ACC112 (cell line): Measurements from ENCODE around the gene PRICKLE3.
"Not testable (repeated sequence)": the region's sequence is repeated elsewhere in the genome, so short reads cannot be mapped to it uniquely, and the experiment has no call there.

Experiments
- H2AFZ ChIP-seq: fragments of 200-600 bp; sonication (generic); one replicate; pipeline ENCODE4 v1.6.0; 2017; ENCODE audit warnings: antibody characterized with exemption, low read length; ENCODE audit not compliant: unreplicated experiment
- H3K27ac ChIP-seq: fragments of 200-600 bp; sonication (generic); 2 replicates; pipeline ENCODE4 v1.5.1; 2014; ENCODE audit warnings: low read depth, mild to moderate bottlenecking, antibody characterized with exemption, low read length, moderate library complexity
- H3K27me3 ChIP-seq: fragments of 200-600 bp; sonication (generic); 2 replicates; pipeline ENCODE4 v1.6.1; 2014; ENCODE audit warnings: mild to moderate bottlenecking, antibody characterized with exemption, low read length, moderate library complexity, mixed read lengths; ENCODE audit not compliant: insufficient read depth
- H3K36me3 ChIP-seq: fragments of 200-600 bp; sonication (generic); 2 replicates; pipeline ENCODE4 v1.6.1; 2016; ENCODE audit warnings: mild to moderate bottlenecking, antibody characterized with exemption, low read length, moderate library complexity, mixed read lengths; ENCODE audit not compliant: insufficient read depth
- H3K4me1 ChIP-seq: fragments of 200-600 bp; sonication (generic); one replicate; pipeline ENCODE4 v1.6.1; 2016; ENCODE audit warnings: low read length, mixed read lengths; ENCODE audit not compliant: insufficient read depth, unreplicated experiment, control insufficient read depth
- H3K4me3 ChIP-seq: fragments of 200-600 bp; sonication (generic); 2 replicates; pipeline ENCODE4 v1.5.1; 2014; ENCODE audit warnings: mild to moderate bottlenecking, low read depth, low read length
- H3K79me2 ChIP-seq: fragments of 200-600 bp; sonication (generic); one replicate; pipeline ENCODE4 v1.6.0; 2016; ENCODE audit warnings: low read length; ENCODE audit not compliant: control insufficient read depth, unreplicated experiment, insufficient read depth

The PRICKLE3 gene

GRCh38 chrX:49155243-49155899 is 30.8 kb downstream of the PRICKLE3 start:
- Histone ChIP-seq H3K79me2 (no peaks in the 10 kb centered on the region), H3K36me3 (no peaks in the 10 kb centered on the region), H3K4me3 (peak overlapping the region; percentile 82), H2AFZ (peak overlapping the region; percentile 48), H3K27ac (peak overlapping the region; percentile 96), H3K4me1 (no peaks in the 10 kb centered on the region), H3K27me3 (no peaks in the 10 kb centered on the region)

GRCh38 chrX:49153467-49153866 is 32.7 kb downstream of the PRICKLE3 start:
- Histone ChIP-seq H3K27me3 (no peaks in the 10 kb centered on the region), H2AFZ (no peak overlapping the region), H3K27ac (no peak overlapping the region), H3K79me2 (no peaks in the 10 kb centered on the region), H3K36me3 (no peaks in the 10 kb centered on the region), H3K4me1 (no peaks in the 10 kb centered on the region), H3K4me3 (no peak overlapping the region)

- not testable (repeated sequence) for H3K79me2 ChIP-seq, H3K4me3 ChIP-seq, H3K27ac ChIP-seq, H2AFZ ChIP-seq, H3K27me3 ChIP-seq, H3K36me3 ChIP-seq, H3K4me1 ChIP-seq
These were observed 36.9 kb downstream of the PRICKLE3 start for GRCh38 chrX:49149291-49149690.

- not testable (repeated sequence) for H3K4me1 ChIP-seq, H3K27me3 ChIP-seq, H3K79me2 ChIP-seq, H2AFZ ChIP-seq, H3K36me3 ChIP-seq, H3K27ac ChIP-seq, H3K4me3 ChIP-seq
These were observed 37.6 kb downstream of the PRICKLE3 start for GRCh38 chrX:49148390-49149100.

GRCh38 chrX:49147936-49148335 is 38.2 kb downstream of the PRICKLE3 start:
- no peak overlapping the region for H2AFZ ChIP-seq
- no peaks in the 10 kb centered on the region for H3K4me1 ChIP-seq
- H3K27ac ChIP-seq, result no peak overlapping the region
- no peaks in the 10 kb centered on the region for H3K27me3 ChIP-seq
- no peaks in the 10 kb centered on the region for H3K79me2 ChIP-seq
- H3K36me3 ChIP-seq, result no peaks in the 10 kb centered on the region
- no peak overlapping the region for H3K4me3 ChIP-seq

GRCh38 chrX:49147282-49147681 is 38.9 kb downstream of the PRICKLE3 start:
- Histone ChIP-seq H2AFZ (no peak overlapping the region), H3K4me3 (no peak overlapping the region)

GRCh38 chrX:49143154-49143553 is 43.0 kb downstream of the PRICKLE3 start:
- not testable (repeated sequence) for H3K27ac ChIP-seq, H2AFZ ChIP-seq, H3K4me3 ChIP-seq, H3K27me3 ChIP-seq, H3K4me1 ChIP-seq, H3K36me3 ChIP-seq, H3K79me2 ChIP-seq

More at GRCh38 chrX:49147282-49147681, 38.9 kb downstream of the PRICKLE3 start:
- Histone ChIP-seq H3K79me2 (no peaks in the 10 kb centered on the region), H3K36me3 (no peaks in the 10 kb centered on the region), H3K27ac (no peak overlapping the region), H3K4me1 (no peaks in the 10 kb centered on the region), H3K27me3 (no peaks in the 10 kb centered on the region)

GRCh38 chrX:49142264-49142663 is 43.9 kb downstream of the PRICKLE3 start:
- H3K27me3 ChIP-seq, H2AFZ ChIP-seq, H3K4me3 ChIP-seq, H3K27ac ChIP-seq, H3K36me3 ChIP-seq, H3K79me2 ChIP-seq, H3K4me1 ChIP-seq: not testable (repeated sequence)

GRCh38 chrX:49139713-49140112 is 46.5 kb downstream of the PRICKLE3 start:
- no peak overlapping the region for H2AFZ ChIP-seq
- no peak overlapping the region for H3K27ac ChIP-seq
- H3K4me3 ChIP-seq, result no peak overlapping the region
- H3K4me1 ChIP-seq, result no peaks in the 10 kb centered on the region
- H3K27me3 ChIP-seq, result no peaks in the 10 kb centered on the region
- H3K79me2 ChIP-seq, result no peaks in the 10 kb centered on the region
- no peaks in the 10 kb centered on the region for H3K36me3 ChIP-seq

GRCh38 chrX:49137492-49137891 is 48.7 kb downstream of the PRICKLE3 start:
- Histone ChIP-seq H3K27ac (no peak overlapping the region), H3K79me2 (no peaks in the 10 kb centered on the region), H2AFZ (no peak overlapping the region), H3K36me3 (no peaks in the 10 kb centered on the region), H3K4me3 (no peak overlapping the region), H3K4me1 (no peaks in the 10 kb centered on the region), H3K27me3 (no peaks in the 10 kb centered on the region)

- no peaks in the 10 kb centered on the region for H3K4me1 ChIP-seq
- no peak overlapping the region for H3K27ac ChIP-seq
- H3K27me3 ChIP-seq, result no peaks in the 10 kb centered on the region
- no peaks in the 10 kb centered on the region for H3K36me3 ChIP-seq
- no peak overlapping the region for H3K4me3 ChIP-seq
- H2AFZ ChIP-seq, result no peak overlapping the region
- no peaks in the 10 kb centered on the region for H3K79me2 ChIP-seq
These were observed 52.4 kb downstream of the PRICKLE3 start for GRCh38 chrX:49133759-49134158.
